Fibroblast of lung (primary cell): ENCODE data around the gene PMEPA1. TPM values are rescaled to one million over a fixed set of nuclear protein-coding genes. Genes with fewer than 3 reads are reported as not detected.

Source experiments
- DNase-seq, 2 donors: peaks; one replicate each; pipeline versions ENCODE4 v3.0.0 to v3.0.0-alpha.2; 2010; ENCODE audit warnings: low read depth in 2 of 2
- H2AFZ ChIP-seq: 2 replicates; pipeline ENCODE4 v1.5.1; 2012; ENCODE audit warnings: low read length, control low read depth, inconsistent platforms
- H3K27ac ChIP-seq: 2 replicates; pipeline ENCODE4 v1.5.1; 2011; ENCODE audit warnings: low read length, control low read depth; ENCODE audit not compliant: insufficient read depth
- H3K27me3 ChIP-seq: 2 replicates; pipeline ENCODE4 v1.5.1; 2011; ENCODE audit warnings: mild to moderate bottlenecking, low read length; ENCODE audit not compliant: control insufficient read depth, insufficient read depth
- H3K36me3 ChIP-seq: 2 replicates; pipeline ENCODE4 v1.5.1; 2011; ENCODE audit warnings: low read length; ENCODE audit not compliant: control insufficient read depth, insufficient read depth
- H3K4me1 ChIP-seq: 2 replicates; pipeline ENCODE4 v1.5.1; 2011; ENCODE audit warnings: low read length; ENCODE audit not compliant: control insufficient read depth, insufficient read depth; ENCODE audit errors: extremely low read depth
- H3K4me2 ChIP-seq: 2 replicates; pipeline ENCODE4 v1.5.1; 2011; ENCODE audit warnings: low read length, control low read depth; ENCODE audit not compliant: insufficient read depth; ENCODE audit errors: extremely low read depth
- H3K4me3 ChIP-seq, 4 experiments: fragments of 200-600 bp in 1 of 4; sonication (generic) in 1 of 4; replicated peaks in 1 of 4; 2 replicates each; pipeline ENCODE4 v1.5.1; 2011 to 2016; ENCODE audit warnings: low read length in 4 of 4, low read depth in 3 of 4, mild to moderate bottlenecking in 3 of 4, control low read depth in 2 of 4, inconsistent platforms in 1 of 4, mixed read lengths in 1 of 4; ENCODE audit not compliant: insufficient read depth in 1 of 4; ENCODE audit errors: control extremely low read depth in 1 of 4
- H3K79me2 ChIP-seq: 2 replicates; pipeline ENCODE4 v1.5.1; 2012; ENCODE audit warnings: mild to moderate bottlenecking, low read length, inconsistent platforms; ENCODE audit not compliant: control insufficient read depth, insufficient read depth
- H3K9ac ChIP-seq: 2 replicates; pipeline ENCODE4 v1.5.1; 2011; ENCODE audit warnings: mild to moderate bottlenecking, low read length, control low read depth; ENCODE audit not compliant: insufficient read depth
- H3K9me3 ChIP-seq: 2 replicates; pipeline ENCODE4 v1.5.1; 2012; ENCODE audit warnings: low read depth, low read length; ENCODE audit not compliant: control insufficient read depth, insufficient read depth
- H4K20me1 ChIP-seq: 2 replicates; pipeline ENCODE4 v1.5.1; 2011; ENCODE audit warnings: low read length; ENCODE audit not compliant: control insufficient read depth, insufficient read depth; ENCODE audit errors: extremely low read depth
- CTCF ChIP-seq, 2 donors: IDR thresholded peaks in 1 of 2; conservative IDR thresholded peaks in 1 of 2; 1 replicate in 1 of 2; 2 replicates in 1 of 2; pipeline ENCODE4 v1.5.1; 2011 to 2012; ENCODE audit warnings: low read length in 2 of 2, control low read depth in 1 of 2, inconsistent platforms in 1 of 2, low read depth in 1 of 2, mild to moderate bottlenecking in 1 of 2
- EZH2 ChIP-seq: IDR thresholded peaks from 2 replicates; pipeline ENCODE4 v1.5.1; 2012; ENCODE audit warnings: low read length, control low read depth, mild to moderate bottlenecking; ENCODE audit errors: missing control alignments
- polyA plus RNA-seq, 2 donors: library from polyadenylated mRNA; depleted of rRNA in 1 of 2; stranded (reverse) in 1 of 2; unstranded in 1 of 2; fragments of >200 nt; gene quantifications; 2 replicates each; pipeline ENCODE4 v1.2.1, GENCODE V29; 2011 to 2012; ENCODE audit warnings: missing spikeins in 1 of 2
- total RNA-seq: library from RNA; depleted of rRNA; stranded (reverse); fragments of >200 nt; gene quantifications from 2 replicates; pipeline ENCODE4 v1.2.1, GENCODE V29; 2014

PMEPA1 gene
- total and polyA plus RNA-seq, 2 donors (not counting 1 experiment from before 2014, with no cell fraction given): 0.19 to 0.33 TPM

- no peak for DNase-seq
- Histone ChIP-seq H3K27ac (no peak overlapping the region), H4K20me1 (no peaks in the 10 kb centered on the region), H3K9ac (no peak overlapping the region), H3K36me3 (no peaks in the 10 kb centered on the region), H3K4me2 (no peak overlapping the region), H3K4me1 (no peaks in the 10 kb centered on the region), H3K79me2 (no peaks in the 10 kb centered on the region), H3K9me3 (no peaks in the 10 kb centered on the region), H2AFZ (no peak overlapping the region), H3K27me3 (no peaks in the 10 kb centered on the region), H3K4me3 (no peak overlapping the region)
- no peak for TF ChIP-seq CTCF (conservative IDR thresholded peaks at IDR 0.05 in 1 of 2, IDR thresholded peaks at IDR 0.05 in 1 of 2; ENCODE audit: low read depth in 1 of 2, low read length in 2 of 2)
- no peak for TF ChIP-seq EZH2
Measured at GRCh38 chr20:57669632-57670031, 40.2 kb downstream of the PMEPA1 start.

- Histone ChIP-seq H3K27ac (no peak overlapping the region), H3K9me3 (no peaks in the 10 kb centered on the region), H3K4me1 (no peaks in the 10 kb centered on the region), H3K4me2 (no peak overlapping the region), H3K27me3 (no peaks in the 10 kb centered on the region), H3K9ac (no peak overlapping the region), H3K36me3 (no peaks in the 10 kb centered on the region), H3K79me2 (no peaks in the 10 kb centered on the region), H4K20me1 (no peaks in the 10 kb centered on the region), H3K4me3 (no peak overlapping the region), H2AFZ (no peak overlapping the region)
- DNase-seq: no peak
- TF ChIP-seq EZH2 (no peak), CTCF (conservative IDR thresholded peaks at IDR 0.05 in 1 of 2, IDR thresholded peaks at IDR 0.05 in 1 of 2; ENCODE audit: low read depth in 1 of 2, low read length in 2 of 2) (no peak)
Measured at GRCh38 chr20:57667924-57668782, 41.7 kb downstream of the PMEPA1 start.

- DNase-seq: no peak
- Histone ChIP-seq H3K79me2 (no peaks in the 10 kb centered on the region), H3K27me3 (no peaks in the 10 kb centered on the region), H3K36me3 (no peaks in the 10 kb centered on the region), H3K9me3 (no peaks in the 10 kb centered on the region), H2AFZ (no peak overlapping the region), H3K4me3 (no peak overlapping the region), H3K4me1 (no peaks in the 10 kb centered on the region), H4K20me1 (no peaks in the 10 kb centered on the region), H3K4me2 (no peak overlapping the region), H3K27ac (no peak overlapping the region), H3K9ac (no peak overlapping the region)
- TF ChIP-seq EZH2 (no peak), CTCF (conservative IDR thresholded peaks at IDR 0.05 in 1 of 2, IDR thresholded peaks at IDR 0.05 in 1 of 2; ENCODE audit: low read depth in 1 of 2, low read length in 2 of 2) (no peak)
Measured at GRCh38 chr20:57667388-57667787, 42.4 kb downstream of the PMEPA1 start.
